HG02970 (cell line): ENCODE measurements around the gene PLPPR2.
"Not testable (repeated sequence)": the region's sequence is repeated elsewhere in the genome, so short reads cannot be mapped to it uniquely, and the experiment has no call there.

Experiments used
- ATAC-seq: cut with Tn5 transposase; IDR thresholded peaks from one replicate; pipeline ENCODE4 v1.9.1; 2021; ENCODE audit warnings: mild to moderate bottlenecking, moderate library complexity, moderate number of reproducible peaks; ENCODE audit not compliant: unreplicated experiment, low FRiP score

Gene PLPPR2

DNA sequence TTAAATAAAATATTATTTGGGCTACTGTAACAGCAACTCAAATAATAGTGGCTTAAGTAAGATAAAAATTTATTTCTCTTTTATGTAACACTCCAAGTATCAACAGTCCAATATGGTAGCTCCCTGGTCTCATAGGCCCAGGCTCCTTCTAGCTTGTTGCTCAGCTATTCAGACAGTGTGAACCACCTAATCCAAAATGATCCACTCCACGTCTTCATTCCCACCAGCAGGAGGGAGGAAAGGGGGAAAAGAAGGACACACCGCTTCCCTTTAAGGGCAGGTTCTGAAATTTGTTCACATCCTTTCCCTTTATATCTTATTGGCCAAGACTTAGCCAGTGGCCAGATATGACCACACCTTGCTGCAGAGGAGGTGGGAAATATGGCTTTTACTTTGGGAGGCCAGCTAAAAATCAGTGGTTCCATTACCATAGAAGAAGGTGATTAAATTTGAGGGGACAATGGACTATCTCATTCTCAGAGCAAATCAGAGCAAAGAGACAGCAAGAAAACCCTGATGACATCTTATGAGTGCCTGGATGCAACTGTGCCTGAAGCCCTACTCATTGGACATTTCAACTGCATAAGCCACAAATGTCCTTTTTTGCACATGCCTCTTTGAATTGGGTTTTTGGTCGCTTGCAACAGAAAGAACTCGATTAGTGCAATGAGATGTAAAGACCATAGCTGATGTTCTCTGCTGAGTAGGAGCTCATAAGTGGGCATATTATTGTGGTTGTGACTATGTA, 35.9 kb downstream of the PLPPR2 start:
- no peak for ATAC-seq

DNA sequence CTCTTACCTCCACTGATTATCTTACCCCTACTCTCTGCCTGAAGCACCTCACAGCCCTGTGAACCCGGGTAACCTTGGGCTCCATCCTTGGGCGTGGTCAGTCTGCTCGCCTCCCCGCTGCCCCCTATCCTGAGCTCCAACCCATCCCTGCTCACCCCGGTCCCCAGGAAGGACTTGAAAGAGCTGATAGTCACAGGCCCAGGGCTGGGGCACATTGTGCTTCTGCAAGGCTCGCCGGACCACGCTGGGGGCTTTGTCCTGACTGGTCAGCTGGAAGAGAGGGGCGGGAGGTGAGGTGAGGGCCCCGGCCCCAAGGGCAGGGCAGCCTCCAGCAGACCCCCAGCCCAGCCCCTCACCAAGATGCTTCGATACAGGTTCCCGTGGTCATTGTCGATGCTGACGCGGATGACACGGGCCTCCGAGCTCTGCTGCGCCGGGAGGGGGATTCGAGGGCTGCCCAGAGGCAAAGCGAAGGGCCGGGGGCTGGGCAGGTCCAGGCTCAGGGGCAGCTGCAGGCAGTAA, 41.9 kb downstream of the PLPPR2 start:
- ATAC-seq = no peak

DNA sequence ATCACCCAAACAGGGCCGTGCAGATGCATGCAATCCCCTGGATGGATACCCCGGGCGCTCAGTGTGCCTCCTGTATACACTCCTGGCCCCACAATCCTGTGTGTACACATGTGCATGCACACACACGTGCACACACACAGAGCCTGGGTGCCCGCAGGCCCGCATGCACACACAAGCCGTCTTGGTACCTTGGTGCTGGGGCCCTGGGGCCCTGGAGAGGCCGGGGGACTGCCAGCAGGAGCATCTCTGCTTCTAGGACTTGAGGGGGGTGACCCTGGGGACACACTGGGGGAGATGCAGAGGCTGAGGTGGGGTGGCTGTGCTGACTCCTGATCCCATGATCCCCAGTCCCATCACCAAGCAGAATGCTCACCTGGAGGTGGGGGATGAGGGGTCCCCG, 44.4 kb downstream of the PLPPR2 start:
- ATAC-seq = no peak

DNA sequence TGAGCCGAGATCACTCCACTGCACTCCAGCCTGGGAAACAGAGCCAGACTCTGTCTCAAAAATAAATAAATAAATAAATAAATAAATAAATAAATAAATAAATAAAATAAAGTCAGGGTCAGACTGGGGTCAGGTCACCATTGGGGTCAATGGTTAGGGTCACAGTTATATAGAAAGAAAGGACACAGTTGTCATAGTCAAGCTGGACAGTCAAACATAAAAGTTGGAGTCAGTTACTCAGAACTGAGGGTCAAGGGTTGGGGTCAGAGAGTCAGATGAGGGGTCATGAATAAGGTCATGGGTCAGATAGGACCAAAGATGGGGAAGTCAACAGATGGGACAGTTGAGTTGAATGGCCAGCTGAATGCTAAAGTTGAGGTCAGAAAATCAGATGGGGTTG, 45.6 kb downstream of the PLPPR2 start:
- no peak for ATAC-seq

DNA sequence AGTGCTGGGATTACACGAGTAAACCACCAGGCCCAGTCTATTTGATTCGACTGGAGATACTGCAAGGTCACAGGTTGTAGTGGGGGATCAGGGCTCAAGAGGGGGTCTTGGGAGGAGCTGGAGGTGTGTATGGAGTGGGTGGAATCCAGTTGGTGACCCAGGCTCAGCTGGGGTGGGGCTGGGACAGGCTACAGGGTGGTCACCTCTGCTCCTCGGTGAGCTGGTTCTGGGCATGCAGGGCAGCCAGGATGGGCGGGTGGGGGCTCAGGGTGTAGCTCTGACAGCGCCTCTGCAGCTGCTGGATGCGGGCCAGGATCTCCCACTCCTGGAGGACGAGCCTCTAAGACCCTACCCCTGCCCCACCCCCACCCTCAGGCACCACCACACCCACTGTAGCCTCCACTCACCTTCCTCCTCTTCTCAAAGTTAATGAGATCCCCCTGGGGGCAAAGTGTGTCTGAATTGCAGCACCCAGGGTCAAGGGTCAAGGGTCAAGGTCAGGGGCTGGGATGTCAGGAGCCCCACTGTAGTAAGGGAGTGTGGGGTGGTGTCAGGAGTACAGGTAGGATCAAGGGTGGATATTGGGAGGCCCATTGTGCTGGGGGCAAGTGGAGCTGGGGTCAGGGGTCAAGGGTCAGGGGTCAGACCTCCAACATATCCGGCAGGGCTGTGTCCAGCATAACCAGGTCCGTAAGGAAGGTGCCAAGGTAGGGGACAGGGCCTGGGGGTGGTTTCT, 46.7 kb downstream of the PLPPR2 start:
- ATAC-seq = no peak

DNA sequence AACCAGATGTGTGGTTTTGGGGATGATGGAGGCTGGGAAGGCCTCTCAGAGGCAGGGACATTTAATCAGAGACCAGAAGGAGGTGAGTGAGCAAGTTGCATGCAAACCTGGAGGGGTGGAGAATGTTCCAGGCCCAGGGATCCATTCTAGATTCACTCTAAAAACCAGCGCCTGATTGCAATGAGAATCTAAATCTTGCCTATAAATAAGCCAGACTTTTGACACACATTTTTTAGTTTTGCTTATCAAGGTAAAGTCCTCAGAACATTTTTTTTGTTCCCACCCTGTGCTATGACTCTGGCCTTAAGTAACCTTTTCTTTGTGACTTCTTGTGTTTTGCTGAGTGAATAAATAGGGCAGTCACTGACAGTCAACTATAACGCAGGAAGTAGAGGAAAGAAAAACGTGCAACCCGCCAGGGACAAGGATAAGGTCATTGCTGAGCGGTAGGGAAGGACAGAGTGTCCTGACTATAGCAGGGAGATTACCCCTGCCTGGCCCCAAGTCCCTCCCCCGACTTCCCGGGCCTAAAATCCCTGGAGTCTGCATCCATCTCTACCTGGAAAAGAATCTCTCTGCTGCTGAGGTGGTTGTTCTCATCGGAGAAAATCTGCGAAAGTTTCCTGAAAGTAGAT, 49.5 kb downstream of the PLPPR2 start:
- no peak for ATAC-seq

DNA sequence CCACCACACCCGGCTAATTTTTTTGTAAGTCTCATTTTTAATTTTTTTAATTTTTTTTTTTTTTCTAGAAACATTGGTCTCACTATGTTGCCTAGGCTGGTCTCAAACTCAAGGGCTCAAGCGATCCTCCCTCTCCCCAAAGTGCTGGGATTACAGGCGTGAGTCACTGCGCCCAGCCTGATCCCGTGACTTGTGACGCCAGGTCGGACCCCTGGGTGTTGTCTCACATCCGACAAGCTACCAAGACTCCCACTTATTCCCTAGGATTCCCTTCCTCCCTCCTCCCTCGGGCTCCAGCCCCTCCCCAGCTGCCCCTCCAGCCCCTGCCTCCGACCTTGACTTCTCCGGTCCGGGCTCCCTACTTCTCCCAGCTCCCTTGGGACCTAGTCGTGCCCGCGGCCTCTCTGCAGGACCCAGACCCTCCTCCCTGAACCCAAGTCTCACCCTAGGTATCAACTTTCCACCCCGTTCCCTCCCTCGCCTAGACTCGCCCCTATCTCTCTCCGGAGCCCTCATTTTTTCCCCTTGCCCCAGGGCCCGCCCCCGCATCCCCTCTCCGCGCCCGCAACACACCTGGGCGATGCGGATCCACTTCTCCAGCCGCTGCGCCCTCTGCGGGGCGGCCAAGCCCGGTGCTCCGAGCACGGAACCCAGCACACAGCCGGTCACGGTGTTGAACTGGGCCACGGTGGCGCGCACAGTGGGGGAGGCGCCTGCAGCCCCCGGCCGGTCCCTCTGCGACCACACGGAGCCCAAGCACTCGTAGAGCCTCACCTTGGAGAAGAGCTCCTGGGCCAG, 50.8 kb downstream of the PLPPR2 start:
- no peak for ATAC-seq

DNA sequence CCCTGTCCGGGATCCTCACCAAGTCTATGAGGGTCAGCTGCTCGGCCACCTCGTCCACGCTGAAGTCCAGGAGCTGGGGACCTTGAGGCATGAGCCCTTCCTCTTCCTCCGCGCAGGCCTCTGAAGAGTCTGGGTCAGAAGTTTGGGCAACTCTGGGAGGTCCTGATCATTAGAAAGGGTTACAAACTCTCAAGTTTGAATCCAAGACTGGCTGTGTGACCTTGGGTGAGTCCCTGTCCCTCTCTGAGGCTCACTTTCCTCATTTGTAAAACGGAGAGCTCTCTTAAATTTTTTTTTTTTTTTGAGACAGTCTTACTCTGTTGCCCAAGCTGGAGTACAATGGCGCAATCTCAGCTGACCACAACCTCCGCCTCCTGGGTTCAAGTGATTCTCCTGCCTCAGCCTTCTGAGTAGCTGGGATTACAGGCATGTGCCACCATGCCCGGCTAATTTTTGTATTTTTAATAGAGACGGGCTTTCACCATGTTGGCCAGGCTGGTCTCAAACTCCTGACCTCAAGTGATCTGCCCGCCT, 51.5 kb downstream of the PLPPR2 start:
- not testable (repeated sequence) for ATAC-seq

DNA sequence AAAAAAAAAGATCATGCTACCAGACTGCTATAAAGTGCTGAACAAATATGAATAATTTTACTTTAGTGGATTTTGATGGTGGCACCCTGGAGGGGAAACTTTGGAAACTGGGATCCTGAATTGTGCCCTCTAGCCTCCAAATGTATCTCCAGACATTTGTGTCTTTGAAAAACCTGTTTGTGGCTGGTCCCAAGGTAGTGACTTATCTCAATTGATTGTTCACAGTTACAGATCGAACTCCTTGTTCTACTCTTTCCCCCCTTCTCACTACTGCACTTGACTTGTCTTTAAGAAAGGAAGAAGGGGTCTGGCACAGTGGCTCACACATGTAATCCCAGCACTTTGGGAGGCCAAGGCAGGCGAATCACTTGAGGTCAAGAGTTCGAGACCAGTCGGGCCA, 53.4 kb downstream of the PLPPR2 start:
- ATAC-seq = no peak

DNA sequence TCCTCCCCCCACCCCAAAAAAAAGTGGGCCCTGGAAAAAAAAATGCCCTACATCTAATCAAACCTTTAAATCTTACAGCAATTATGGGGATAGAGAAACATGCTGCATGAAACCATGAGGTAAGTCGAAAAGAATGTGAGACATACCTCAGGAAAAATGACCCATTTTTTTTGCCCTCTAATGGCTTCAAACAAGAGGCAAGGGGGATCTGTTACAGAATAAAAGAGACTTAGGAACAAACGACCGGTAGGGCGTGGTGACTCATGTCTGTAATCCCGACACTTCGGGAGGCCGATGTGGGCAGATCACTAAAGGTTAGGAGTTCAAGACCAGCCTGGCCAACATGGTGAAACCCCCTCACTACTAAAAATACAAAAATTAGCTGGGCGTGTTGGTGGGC, 55.5 kb downstream of the PLPPR2 start:
- ATAC-seq = no peak

DNA sequence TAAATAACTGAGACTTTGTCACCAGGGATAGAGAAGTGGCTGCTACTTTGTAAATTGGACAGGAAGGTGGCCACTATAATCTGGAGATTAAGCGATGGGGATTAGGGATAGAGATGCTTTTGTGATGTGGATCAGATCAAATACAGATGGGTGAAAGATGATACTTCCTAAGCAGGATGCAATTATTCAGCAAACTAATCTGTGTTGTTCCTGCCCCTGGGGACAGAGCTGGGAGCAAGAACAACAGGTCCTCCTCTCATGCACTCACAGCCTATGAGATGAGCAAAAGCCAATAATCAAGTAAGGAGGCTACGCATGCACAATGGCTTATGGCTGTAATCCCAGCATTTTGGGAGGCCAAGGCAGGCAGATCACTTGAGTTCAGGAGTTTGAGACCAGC, 59.3 kb downstream of the PLPPR2 start:
- ATAC-seq = no peak
